Right lung (tissue), 5 donors: Measurements from ENCODE around the gene ATF7IP2. TPM values are rescaled to one million over a fixed set of nuclear protein-coding genes. Genes with fewer than 3 reads are reported as not detected.
"Not testable (repeated sequence)": the region's sequence is repeated elsewhere in the genome, so short reads cannot be mapped to it uniquely, and the experiment has no call there.

Experiments used
- DNase-seq, 2 donors: peaks; one replicate each; pipeline ENCODE4 v3.0.0-alpha.2; 2013
- polyA plus RNA-seq, 5 donors: library from polyadenylated mRNA; unstranded; fragments of 120-200 nt; gene quantifications; one replicate each; pipeline versions ENCODE4 v1.2.1 to v1.2.3, GENCODE V29; 2013; ENCODE audit warnings: inconsistent platforms in 1 of 5, low replicate concordance in 1 of 5; ENCODE audit not compliant: insufficient read length in 5 of 5, insufficient read depth in 1 of 5

ATF7IP2 gene
- polyA plus RNA-seq, 5 donors = 8.8 to 14.3 (median 12.8) TPM

DNA sequence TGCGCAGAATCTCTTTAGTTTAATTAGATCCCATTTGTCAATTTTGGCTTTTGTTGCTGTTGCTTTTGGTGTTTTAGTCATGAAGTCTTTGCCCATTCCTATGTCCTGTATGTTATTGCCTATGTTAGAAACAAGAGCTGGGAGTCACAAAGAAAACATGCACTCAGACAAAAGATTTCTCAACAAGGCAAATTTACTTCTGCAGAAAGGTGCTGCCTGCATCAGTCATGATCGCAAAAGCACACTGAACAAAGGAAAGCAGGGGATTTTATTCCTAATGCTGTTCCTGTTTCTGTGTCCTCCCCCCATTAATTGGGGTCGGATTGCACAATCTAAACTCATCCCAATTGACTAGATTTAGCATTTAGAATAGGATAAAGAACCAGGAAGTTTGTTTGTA, 55.9 kb downstream of the ATF7IP2 start:
- DNase-seq = no peak

- no peak for DNase-seq
Measured at GRCh38 chr16:10447289-10447688, 61.4 kb downstream of the ATF7IP2 start.

DNA sequence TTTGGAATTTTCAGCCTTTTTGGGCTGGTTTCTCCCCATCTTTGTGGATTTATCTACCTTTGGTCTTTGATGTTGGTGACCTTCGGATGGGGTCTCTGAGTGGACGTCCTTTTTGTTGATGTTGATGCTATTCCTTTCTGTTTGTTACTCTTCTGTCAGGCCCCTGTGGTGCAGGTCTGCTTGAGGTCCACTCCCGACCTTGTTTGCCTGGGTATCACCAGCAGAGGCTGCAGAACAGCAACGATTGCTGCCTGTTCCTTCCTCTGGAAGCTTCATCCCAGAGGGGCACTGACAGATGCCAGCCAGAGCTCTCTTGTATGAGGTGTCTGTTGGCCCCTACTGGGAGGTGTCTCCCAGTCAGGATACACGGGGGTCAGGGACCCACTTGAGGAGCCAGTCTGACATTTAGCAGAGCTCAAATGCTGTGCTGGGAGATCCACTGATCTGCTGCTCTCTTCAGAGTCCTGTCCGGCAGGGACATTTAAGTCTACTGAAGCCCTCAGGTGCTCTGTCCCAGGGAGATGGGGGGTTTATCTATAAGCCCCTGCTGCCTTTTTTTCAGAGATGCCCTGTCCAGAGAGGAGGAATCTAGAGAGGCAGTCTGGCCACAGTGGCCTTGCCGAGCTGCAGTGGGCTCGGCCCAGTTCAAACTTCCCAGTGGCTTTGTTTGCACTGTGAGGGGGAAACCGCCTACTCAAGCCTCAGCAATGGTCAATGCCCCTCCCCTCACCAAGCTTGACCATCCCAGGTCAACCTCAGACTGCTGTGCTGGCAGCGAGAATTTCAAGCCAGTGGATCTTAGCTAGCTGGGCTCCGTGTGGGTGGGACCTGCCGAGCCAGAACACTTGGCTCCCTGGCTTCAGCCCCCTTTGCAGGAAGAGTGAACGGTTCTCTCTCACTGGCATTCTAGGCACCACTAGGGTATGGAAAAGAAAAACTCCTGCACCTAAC, 66.6 kb downstream of the ATF7IP2 start:
- DNase-seq = not testable (repeated sequence)

GRCh38 chr16:10453159-10453510, 67.3 kb downstream of the ATF7IP2 start:
- no peak for DNase-seq

- no peak for DNase-seq
Measured at GRCh38 chr16:10465821-10466220, 80.0 kb downstream of the ATF7IP2 start.

- DNase-seq = no peak
Measured at GRCh38 chr16:10466313-10466712, 80.5 kb downstream of the ATF7IP2 start.

DNA sequence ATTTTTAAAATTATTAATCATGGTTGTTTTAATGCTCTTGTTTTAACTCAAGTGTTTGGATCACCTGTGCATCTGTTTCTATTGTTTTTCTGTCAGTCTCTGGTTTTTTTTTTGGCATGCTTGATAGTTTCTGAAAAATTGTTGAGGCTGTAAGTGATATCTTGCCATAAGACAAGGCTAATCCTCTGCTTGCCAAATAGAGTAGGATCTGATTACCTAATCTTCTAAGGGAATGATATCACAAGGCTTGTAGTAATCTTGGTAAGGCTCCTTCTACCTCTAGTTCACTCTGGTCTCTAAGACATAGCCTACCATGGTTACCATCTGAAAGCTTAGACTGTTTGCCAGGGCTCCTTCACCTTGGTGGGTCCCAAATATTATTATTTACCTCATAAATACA, 81.0 kb downstream of the ATF7IP2 start:
- no peak for DNase-seq

GRCh38 chr16:10476636-10477035, 90.8 kb downstream of the ATF7IP2 start:
- DNase-seq = not testable (repeated sequence)

GRCh38 chr16:10480151-10480550, 94.3 kb downstream of the ATF7IP2 start:
- no peak for DNase-seq

- no peak for DNase-seq
Measured at GRCh38 chr16:10485159-10485558, 99.3 kb downstream of the ATF7IP2 start.

- no peak for DNase-seq
Measured at GRCh38 chr16:10485698-10486382, 100.0 kb downstream of the ATF7IP2 start.

GRCh38 chr16:10490141-10490540, 104.3 kb downstream of the ATF7IP2 start:
- DNase-seq = no peak

GRCh38 chr16:10493276-10493675, 107.4 kb downstream of the ATF7IP2 start:
- DNase-seq = no peak

DNA sequence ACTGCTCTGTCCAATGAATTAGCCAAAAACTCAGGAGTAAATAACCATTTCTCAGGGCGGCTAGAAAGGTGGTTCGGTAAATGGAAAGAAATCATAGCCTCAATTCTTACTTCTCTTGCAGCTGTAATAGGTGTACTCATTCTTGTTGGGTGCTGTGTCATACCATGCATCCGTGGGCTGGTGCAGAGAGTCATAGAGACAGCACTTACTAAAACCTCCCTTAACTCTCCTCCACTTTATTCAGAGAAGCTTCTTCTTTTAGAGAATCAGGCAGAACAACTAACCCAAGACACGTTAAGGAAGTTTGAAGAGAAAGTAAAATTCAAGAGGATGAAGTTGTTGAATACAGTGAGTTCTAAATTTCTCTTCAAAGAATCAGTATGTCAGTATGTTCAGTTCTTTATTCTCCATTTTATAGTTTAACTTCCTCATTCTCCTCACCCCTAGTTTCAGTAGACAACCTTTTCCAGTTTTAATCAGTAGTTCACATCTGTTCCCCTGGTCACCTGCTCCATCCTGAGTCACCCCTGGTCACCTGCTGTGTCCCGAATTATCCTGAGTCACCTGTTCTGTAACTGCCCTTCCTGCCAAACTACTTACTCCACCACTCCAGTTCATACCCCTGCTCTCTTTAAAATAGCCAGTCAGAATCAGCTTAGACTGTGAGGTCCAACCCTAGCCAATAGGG, 108.6 kb downstream of the ATF7IP2 start:
- no peak for DNase-seq

DNA sequence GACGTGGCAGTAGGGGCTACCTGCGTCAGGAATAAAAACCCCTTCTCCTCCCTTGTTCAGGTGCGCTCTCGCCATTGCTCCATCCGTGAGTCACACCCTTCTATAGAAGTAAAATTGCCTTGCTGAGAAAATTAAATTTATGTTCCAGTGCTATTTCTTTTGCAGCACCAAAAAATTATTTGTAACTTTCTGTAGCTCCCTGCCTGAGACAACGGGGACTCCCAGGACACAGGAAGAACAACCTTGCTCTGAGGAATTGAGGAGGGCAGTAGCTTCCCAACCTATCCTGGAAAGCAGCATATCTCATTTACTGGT, 109.1 kb downstream of the ATF7IP2 start:
- DNase-seq = no peak

DNA sequence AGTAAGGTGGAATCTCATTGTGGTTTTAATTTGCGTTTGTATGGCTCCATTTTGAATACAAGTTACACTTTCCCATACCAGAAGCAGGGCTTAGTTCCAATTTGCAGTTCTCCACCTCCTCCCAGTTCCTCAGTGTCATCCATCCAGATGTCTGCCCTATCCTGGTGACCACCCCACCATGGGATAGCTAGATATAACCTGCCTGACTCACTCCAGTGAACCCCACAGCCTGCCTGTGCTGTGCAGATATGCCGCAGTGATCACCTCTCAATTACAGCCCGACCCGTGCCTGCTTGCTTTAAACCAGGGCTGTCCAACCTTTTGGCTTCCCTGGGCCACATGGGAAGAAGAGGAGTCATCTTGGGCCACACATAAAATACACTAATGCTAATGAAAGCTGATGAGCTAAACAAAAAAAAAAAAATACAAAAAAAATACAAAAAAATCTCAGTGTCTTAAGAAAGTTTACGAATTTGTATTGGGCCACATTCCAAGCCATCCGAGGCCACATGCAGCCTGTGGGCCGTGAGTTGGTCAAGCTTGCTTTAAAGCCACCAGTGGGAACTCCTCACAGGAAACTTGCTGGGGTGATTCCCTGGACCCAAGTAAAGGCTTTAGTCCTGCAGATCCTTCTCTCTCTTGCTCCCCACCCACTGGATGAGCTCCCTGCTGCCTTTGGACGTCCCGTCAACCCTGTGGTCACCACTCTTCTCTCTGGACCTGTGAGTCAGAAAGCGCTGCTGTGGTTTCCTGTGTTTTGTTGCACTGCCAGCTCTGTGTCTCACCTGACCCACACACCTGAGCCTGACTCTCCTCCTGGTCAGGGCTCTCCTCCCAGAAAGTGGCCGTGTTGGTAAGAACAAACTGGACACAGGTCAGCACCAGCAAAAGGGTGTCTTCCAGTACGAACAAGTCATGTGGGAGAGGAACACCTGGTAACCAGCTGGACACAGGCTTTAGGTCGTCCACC, 111.6 kb downstream of the ATF7IP2 start:
- no peak for DNase-seq

DNA sequence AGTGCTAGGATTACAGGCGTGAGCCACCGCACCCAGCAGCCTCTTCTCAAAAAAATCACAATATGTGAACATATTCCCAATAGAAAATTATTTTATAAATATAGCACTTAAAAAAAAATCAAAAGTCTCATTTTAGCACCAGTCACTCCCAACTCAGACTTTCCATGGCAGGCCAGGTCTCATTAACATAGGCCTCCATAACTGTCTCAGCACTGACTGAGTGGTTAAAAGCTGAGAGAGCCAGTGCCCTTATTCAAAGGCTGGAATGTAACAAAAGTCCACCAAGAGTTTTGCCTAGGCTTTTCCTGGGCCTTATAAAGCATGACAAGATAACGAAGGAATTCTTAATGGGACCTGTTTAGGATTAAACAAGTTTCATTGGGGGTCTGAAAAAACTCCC, 114.7 kb downstream of the ATF7IP2 start:
- DNase-seq = no peak

- no peak for DNase-seq
Measured at GRCh38 chr16:10501016-10501607, 115.3 kb downstream of the ATF7IP2 start.

GRCh38 chr16:10502776-10503175, 116.9 kb downstream of the ATF7IP2 start:
- no peak for DNase-seq

DNA sequence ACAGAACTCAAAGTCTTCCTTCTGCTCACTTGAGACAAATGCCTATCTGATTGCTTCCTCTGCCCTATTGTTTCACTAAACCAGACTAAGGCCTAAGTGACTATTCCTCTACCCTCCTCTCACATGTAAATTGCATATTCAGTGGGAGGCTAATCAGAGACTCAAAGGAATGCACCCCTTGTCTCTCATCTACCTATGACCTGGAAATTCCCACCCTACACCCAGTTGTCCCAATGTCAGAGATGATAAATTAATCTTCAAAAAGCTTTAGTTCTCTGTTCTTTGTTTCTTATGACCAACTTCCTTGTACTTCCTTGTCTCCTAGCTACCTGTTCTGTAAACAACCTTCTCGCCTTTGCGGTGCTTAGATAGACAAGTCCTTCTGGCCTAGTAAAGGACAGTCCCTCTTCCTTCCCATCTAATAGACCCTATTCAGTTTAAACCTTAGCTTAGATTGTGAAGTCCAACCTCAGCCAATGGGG, 118.6 kb downstream of the ATF7IP2 start:
- no peak for DNase-seq

DNA sequence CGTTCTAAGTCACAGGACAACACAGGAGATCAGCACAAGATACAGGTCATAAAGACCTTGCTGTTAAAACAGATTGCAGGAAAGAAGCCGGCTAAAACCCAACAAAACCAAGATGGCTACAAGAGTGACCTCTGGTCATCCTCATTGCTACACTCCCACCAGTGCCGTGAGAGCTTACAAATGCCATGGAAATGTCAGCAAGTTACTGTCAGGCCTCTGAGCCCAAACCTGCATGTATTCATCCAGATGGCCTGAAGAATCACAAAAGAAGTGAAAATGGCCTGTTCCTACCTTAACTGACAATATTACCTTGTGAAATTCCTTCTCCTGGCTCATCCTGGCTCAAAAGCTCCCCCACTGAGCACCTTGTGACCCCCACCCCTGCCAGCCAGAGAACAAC, 119.4 kb downstream of the ATF7IP2 start:
- DNase-seq = not testable (repeated sequence)
